ENCODE measurements around the gene TMEM150C. TPM values are rescaled to one million over a fixed set of nuclear protein-coding genes. Genes with fewer than 3 reads are reported as not detected.
"Not testable (repeated sequence)": the region's sequence is repeated elsewhere in the genome, so short reads cannot be mapped to it uniquely, and the experiment has no call there.

TMEM150C gene
- total RNA-seq, 1 experiment from 2014 or later: 0.65 TPM

DNA sequence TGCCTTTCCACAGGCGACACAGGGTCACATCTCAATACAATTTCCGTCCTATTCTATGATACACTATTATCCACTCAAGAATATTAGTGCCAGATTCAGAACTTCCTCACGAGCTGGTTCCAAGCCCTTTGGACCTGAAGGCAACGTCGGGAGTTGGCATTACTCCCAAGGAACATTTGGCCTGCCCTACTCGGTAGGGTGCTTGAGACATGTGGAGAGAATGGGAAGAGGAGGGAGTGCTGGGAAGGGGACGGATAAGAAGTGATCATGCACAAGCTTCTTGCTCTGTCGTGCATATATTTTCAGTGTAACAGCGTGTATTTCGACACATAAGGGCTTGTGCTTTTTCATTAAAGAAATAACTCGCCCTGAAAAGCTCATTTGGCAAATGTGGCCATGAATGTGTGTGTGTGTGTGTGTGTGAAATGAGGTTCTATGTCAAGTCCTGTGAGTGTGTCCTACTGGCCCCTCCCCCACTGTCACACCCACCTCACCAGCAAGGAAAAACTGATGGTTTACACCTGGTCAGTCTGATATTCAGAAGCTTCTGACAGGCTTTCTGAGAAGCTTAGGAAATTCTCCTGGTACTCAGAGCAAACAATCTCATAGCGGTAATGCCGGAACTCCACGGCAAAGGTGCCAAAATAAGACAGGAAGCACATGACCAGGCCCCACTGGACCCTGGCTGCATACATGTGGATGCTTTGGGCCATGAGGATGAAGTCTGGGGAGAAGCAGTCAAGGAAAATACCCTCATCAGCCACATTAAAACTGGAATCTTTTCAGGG lies 76.6 kb downstream of the TMEM150C start:
- H3K4me1 ChIP-seq: peaks cover 8% of the 10 kb centered on the region
- H3K27me3 ChIP-seq: no peaks in the 10 kb centered on the region
- H3K27ac ChIP-seq: no peak overlapping the region

DNA sequence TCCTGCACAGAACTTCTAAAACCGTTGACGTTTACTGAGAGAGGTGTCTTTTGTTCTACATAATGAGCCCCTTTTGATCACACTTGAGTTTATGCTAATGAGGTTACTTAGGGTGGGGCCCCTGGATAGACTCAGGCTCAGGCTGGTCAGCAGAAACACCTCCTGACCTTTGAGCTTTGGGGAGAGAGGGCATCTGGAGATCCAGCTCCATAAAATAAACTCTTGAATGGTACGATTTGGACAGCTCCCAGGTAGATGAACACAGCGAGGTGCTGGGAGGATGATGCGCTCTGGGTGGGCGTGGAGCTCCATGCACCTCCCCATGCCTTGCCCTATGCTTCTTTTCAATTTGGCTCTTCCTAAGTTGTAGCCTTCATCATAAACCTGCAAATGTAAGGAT lies 79.4 kb downstream of the TMEM150C start:
- Histone ChIP-seq H3K27me3 (no peaks in the 10 kb centered on the region), H3K9me3 (replicated peaks) (no peaks in the 10 kb centered on the region; the same call in 1 of the 2 replicates), H3K27ac (no peak overlapping the region)

More for the DNA sequence above, 76.6 kb downstream of the TMEM150C start:
- no peaks in the 10 kb centered on the region; the same call in 1 of the 2 replicates for H3K9me3 ChIP-seq (replicated peaks)
- H3K4me3 ChIP-seq: no peak overlapping the region
- no peak for DNase-seq
- H3K36me3 ChIP-seq: no peaks in the 10 kb centered on the region; the same call in 1 of the 2 replicates

DNA sequence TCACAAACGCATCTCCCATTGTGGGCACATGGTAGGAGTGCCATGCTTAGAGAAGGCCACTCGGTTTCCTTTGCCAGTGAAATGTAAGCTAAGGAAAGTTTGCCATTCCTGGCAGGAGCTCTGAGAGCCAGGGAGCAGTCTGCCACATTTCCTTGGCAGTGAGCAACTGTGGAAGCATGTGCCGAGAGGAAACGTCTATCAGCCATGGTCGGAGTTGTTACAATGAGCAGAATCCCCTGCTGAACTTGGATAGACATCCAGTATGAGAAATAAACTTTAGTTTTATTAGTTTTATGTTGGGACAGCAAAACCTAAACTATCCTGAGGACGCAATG lies 80.3 kb downstream of the TMEM150C start:
- Histone ChIP-seq H3K27ac (no peak overlapping the region), H3K4me3 (no peak overlapping the region), H3K4me1 (peaks cover 13% of the 10 kb centered on the region), H3K9me3 (replicated peaks) (no peaks in the 10 kb centered on the region; the same call in 1 of the 2 replicates), H3K36me3 (peaks cover 5% of the 10 kb centered on the region; the same call in 1 of the 2 replicates), H3K27me3 (no peaks in the 10 kb centered on the region)
- DNase-seq: no peak

More for the DNA sequence above, 79.4 kb downstream of the TMEM150C start:
- Histone ChIP-seq H3K4me1 (peaks cover 6% of the 10 kb centered on the region), H3K4me3 (no peak overlapping the region), H3K36me3 (peaks cover 5% of the 10 kb centered on the region)
- DNase-seq: no peak

- peaks cover 18% of the 10 kb centered on the region for H3K4me1 ChIP-seq
- DNase-seq: no peak
- no peak overlapping the region for H3K27ac ChIP-seq
- H3K4me3 ChIP-seq: no peak overlapping the region
- H3K36me3 ChIP-seq: peaks cover 5% of the 10 kb centered on the region; the same call in 1 of the 2 replicates
- no peaks in the 10 kb centered on the region for H3K27me3 ChIP-seq
- no peaks in the 10 kb centered on the region; the same call in 1 of the 2 replicates for H3K9me3 ChIP-seq (replicated peaks)
Observed at GRCh38 chr4:82480771-82481505, 80.8 kb downstream of the TMEM150C start.

- Histone ChIP-seq H3K36me3 (peaks cover 5% of the 10 kb centered on the region; the same call in 1 of the 2 replicates), H3K9me3 (replicated peaks) (no peaks in the 10 kb centered on the region; the same call in 1 of the 2 replicates), H3K27ac (no peak overlapping the region), H3K4me1 (peaks cover 26% of the 10 kb centered on the region), H3K27me3 (no peaks in the 10 kb centered on the region), H3K4me3 (no peak overlapping the region)
- DNase-seq: no peak
Observed at GRCh38 chr4:82479562-82479961, 82.2 kb downstream of the TMEM150C start.

DNA sequence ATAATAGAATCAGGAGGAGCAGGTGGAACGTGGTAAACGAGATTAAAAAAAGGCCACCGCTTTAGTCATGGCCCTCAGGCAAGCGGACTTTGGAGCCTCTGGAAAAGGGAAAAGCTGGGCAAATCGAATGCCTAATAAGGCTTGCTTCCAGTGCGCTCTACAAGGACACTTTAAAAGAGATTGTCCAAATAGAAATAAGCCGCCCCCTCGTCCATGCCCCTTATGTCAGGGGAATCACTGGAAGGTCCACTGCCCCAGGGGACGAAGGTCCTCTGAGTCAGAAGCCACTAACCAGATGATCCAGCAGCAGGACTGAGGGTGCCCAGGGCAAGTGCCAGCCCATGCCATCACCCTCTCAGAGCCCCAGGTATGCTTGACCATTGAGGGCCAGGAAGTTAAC lies 84.3 kb downstream of the TMEM150C start:
- not testable (repeated sequence) for H3K4me3 ChIP-seq; H3K9me3 ChIP-seq (replicated peaks); H3K36me3 ChIP-seq; H3K27me3 ChIP-seq
- DNase-seq: peak; percentile 45 to 64
- peaks cover 26% of the 10 kb centered on the region for H3K4me1 ChIP-seq
- peak overlapping the region; percentile 74 for H3K27ac ChIP-seq

GRCh38 chr4:82475931-82476330 lies 85.9 kb downstream of the TMEM150C start:
- not testable (repeated sequence) for H3K27me3 ChIP-seq; H3K4me3 ChIP-seq; H3K36me3 ChIP-seq; H3K9me3 ChIP-seq (replicated peaks)
- DNase-seq: peak; percentile 81
- peak overlapping the region; percentile 74 for H3K27ac ChIP-seq
- peaks cover 26% of the 10 kb centered on the region for H3K4me1 ChIP-seq

- Histone ChIP-seq H3K4me3 (no peak overlapping the region), H3K36me3 (peaks cover 5% of the 10 kb centered on the region; the same call in 1 of the 2 replicates), H3K9me3 (replicated peaks) (no peaks in the 10 kb centered on the region; the same call in 1 of the 2 replicates), H3K4me1 (peaks cover 26% of the 10 kb centered on the region), H3K27ac (no peak overlapping the region), H3K27me3 (no peaks in the 10 kb centered on the region)
- no peak for DNase-seq
Observed at GRCh38 chr4:82473621-82474164, 88.1 kb downstream of the TMEM150C start.

GRCh38 chr4:82473080-82473479 lies 88.7 kb downstream of the TMEM150C start:
- not testable (repeated sequence) for H3K9me3 ChIP-seq (replicated peaks); H3K36me3 ChIP-seq; H3K27me3 ChIP-seq; DNase-seq; H3K4me3 ChIP-seq; H3K27ac ChIP-seq
- H3K4me1 ChIP-seq: peaks cover 26% of the 10 kb centered on the region

DNA sequence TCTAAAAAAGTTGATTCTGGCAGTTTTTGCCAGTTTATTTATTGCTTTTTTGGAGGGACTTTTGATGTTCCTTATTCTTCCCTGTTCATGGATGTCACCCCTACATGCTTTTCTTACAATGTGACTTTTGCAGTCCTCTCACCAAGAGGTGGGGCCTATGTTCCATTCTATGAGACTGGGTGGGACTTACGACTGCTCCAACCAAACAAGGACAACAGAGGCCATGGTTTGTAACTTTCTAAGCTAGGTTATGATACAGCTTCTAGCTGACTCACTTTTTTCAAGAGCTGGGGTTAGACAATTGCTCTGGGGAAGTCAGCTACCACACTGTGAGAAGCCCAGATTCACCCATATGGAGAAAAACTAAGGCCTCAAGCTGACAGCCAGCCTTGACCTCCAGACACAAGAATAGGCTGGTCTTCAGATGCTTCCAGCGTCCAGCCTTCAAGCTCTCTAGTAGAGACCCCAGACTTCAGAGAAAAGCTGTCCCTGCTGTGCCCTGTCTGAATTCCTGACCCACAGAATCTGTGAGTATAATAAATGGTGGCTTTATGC lies 91.9 kb downstream of the TMEM150C start:
- Histone ChIP-seq H3K9me3 (replicated peaks) (no peaks in the 10 kb centered on the region), H3K4me1 (no peaks in the 10 kb centered on the region), H3K27me3 (no peaks in the 10 kb centered on the region), H3K36me3 (peaks cover 13% of the 10 kb centered on the region), H3K27ac (no peak overlapping the region), H3K4me3 (no peak overlapping the region)
- peak; percentile 24 to 56 for DNase-seq

- no peaks in the 10 kb centered on the region; the same call in 1 of the 2 replicates for H3K4me1 ChIP-seq
- H3K27me3 ChIP-seq: no peaks in the 10 kb centered on the region
- H3K4me3 ChIP-seq: no peak overlapping the region
- peaks cover 16% of the 10 kb centered on the region for H3K36me3 ChIP-seq
- DNase-seq: peak in 1 of 2 experiments; percentile 42
- H3K9me3 ChIP-seq (replicated peaks): no peaks in the 10 kb centered on the region
- H3K27ac ChIP-seq: no peak overlapping the region
Observed at GRCh38 chr4:82467471-82467870, 94.3 kb downstream of the TMEM150C start.

- Histone ChIP-seq H3K4me1 (no peaks in the 10 kb centered on the region; the same call in 1 of the 2 replicates), H3K27me3 (no peaks in the 10 kb centered on the region), H3K27ac (no peak overlapping the region), H3K4me3 (no peak overlapping the region), H3K36me3 (peaks cover 49% of the 10 kb centered on the region), H3K9me3 (replicated peaks) (no peaks in the 10 kb centered on the region)
- DNase-seq: no peak
Observed at GRCh38 chr4:82463221-82463620, 98.6 kb downstream of the TMEM150C start.

DNA sequence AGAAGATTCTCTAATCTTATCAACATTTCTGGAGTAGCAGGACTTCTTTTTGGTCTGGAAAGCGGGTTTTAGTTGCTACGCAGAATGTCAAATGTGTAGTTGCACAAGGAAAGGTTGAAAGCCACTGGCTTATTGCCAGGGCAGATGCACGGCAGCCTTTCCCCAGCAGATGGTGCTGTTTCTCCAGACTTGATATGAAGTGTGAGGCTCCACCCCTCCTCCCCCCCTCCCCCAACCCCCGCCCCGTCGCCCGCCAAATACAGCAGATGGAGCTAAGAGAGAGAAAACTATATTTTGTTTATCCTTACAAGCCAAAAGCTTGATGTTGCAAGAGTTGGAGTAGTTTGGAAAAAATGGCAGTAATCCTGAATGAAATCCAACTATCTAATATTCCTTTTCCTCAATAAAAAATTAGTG lies 99.4 kb downstream of the TMEM150C start:
- no peaks in the 10 kb centered on the region; the same call in 1 of the 2 replicates for H3K4me1 ChIP-seq
- H3K27ac ChIP-seq: no peak overlapping the region
- no peak overlapping the region for H3K4me3 ChIP-seq
- peak; percentile 85 to 96 for DNase-seq
- H3K27me3 ChIP-seq: no peaks in the 10 kb centered on the region
- H3K36me3 ChIP-seq: peaks cover 49% of the 10 kb centered on the region
- no peaks in the 10 kb centered on the region for H3K9me3 ChIP-seq (replicated peaks)

DNA sequence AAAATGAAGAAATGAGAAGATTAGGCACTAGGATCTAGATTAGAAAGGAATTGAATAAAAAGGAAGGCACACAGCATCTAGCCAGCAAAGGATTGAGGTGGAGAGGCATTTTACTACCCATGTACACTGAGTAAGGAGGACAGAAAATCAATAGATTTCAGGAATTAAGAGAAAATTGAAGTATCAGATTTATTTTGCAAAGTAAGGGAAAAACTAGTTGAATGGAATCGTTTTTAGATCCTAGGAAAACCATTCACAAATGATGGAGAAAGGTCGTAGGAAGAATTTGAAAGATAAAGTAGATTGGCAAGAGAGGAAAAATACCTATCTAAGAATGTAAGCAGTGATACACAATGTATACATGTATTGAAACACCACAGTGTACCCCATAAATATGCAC lies 100.1 kb downstream of the TMEM150C start:
- no peaks in the 10 kb centered on the region for H3K27me3 ChIP-seq
- no peak overlapping the region for H3K27ac ChIP-seq
- H3K4me3 ChIP-seq: no peak overlapping the region
- peaks cover 56% of the 10 kb centered on the region for H3K36me3 ChIP-seq
- no peaks in the 10 kb centered on the region; the same call in 1 of the 2 replicates for H3K4me1 ChIP-seq
- DNase-seq: no peak
- no peaks in the 10 kb centered on the region for H3K9me3 ChIP-seq (replicated peaks)

Measured in SJCRH30 (cell line).